ENCODE results near the gene MAGI2.

DNA sequence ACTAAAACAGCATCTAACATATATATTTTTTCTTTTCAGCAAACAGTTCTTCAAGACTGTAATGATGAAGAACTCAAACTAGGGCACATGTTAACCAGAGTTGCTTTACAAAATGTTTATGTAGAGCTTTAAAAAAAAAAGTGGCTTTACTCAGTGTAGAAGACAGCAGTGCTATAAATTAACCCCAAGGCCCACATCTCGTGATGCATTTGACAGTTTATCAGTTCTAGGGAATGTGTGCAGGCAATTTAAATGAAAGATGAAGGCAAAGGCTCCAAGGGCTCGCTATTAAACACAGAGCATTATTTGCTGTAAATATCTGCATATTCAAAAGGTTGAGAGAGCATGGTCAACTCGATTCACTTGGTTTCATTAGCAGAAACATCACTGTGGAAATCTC lies 558.1 kb downstream of the MAGI2 start:
- TF ChIP-seq EZH2 (IDR thresholded peaks at IDR 0.05; ENCODE audit: insufficient read depth, poor library complexity, severe bottlenecking) (no peak), EZH2phosphoT487 (IDR thresholded peaks at IDR 0.05; ENCODE audit: insufficient read depth, low read depth) (no peak)
